Measurements from ENCODE around the gene PPP2R5C. TPM values are rescaled to one million over a fixed set of nuclear protein-coding genes. Genes with fewer than 3 reads are reported as not detected.

The PPP2R5C gene
- total RNA-seq, 1 experiment from 2014 or later = 89.9 TPM

- H3K27me3 Mint-ChIP-seq (ENCODE audit: low read depth) = peaks cover 4% of the 10 kb centered on the region
- H3K9me3 Mint-ChIP-seq = no peaks in the 10 kb centered on the region
- ChIA-PET POLR2A (interaction anchor here (0.6 kb wide), 1 partner anchor 549 kb away, joined by 3 read pairs; no protein-coding TSS in a partner anchor), CTCF (no interaction called here)
- TF ChIP-seq MYBL2 (CRISPR knock-in tag; IDR thresholded peaks at IDR 0.05) = no peak
- no peak for TF ChIP-seq HMGA2 (CRISPR knock-in tag; IDR thresholded peaks at IDR 0.05)
- TF ChIP-seq ATF2 (CRISPR knock-in tag; IDR thresholded peaks at IDR 0.05; ENCODE audit: borderline replicate concordance, low read depth) = no peak
- TF ChIP-seq ZNF121 (CRISPR knock-in tag; IDR thresholded peaks at IDR 0.05) = no peak
- no peak for TF ChIP-seq GRHL2 (CRISPR knock-in tag; IDR thresholded peaks at IDR 0.05; ENCODE audit: insufficient replicate concordance, severe bottlenecking)
- TF ChIP-seq CREB1 (CRISPR knock-in tag; IDR thresholded peaks at IDR 0.05) = no peak
- no peak for TF ChIP-seq IRF2 (CRISPR knock-in tag; IDR thresholded peaks at IDR 0.05; ENCODE audit: borderline replicate concordance, low read depth)
- no peak for TF ChIP-seq IRF1 (CRISPR knock-in tag; IDR thresholded peaks at IDR 0.05)
- no peak for TF ChIP-seq ERG (CRISPR knock-in tag; IDR thresholded peaks at IDR 0.05)
- TF ChIP-seq SOX15 (CRISPR knock-in tag; IDR thresholded peaks at IDR 0.05) = no peak
- no peak for TF ChIP-seq E2F1 (CRISPR knock-in tag; IDR thresholded peaks at IDR 0.05)
- TF ChIP-seq ELF4 (CRISPR knock-in tag; IDR thresholded peaks at IDR 0.05; ENCODE audit: low read depth) = no peak
- TF ChIP-seq AFF4 (CRISPR knock-in tag; IDR thresholded peaks at IDR 0.05; ENCODE audit: borderline replicate concordance) = no peak
- no peak for TF ChIP-seq MXD4 (CRISPR knock-in tag; IDR thresholded peaks at IDR 0.05; ENCODE audit: borderline replicate concordance)
- no peak for TF ChIP-seq ZNF317 (CRISPR knock-in tag; IDR thresholded peaks at IDR 0.05; ENCODE audit: borderline replicate concordance, low read depth)
- TF ChIP-seq, protein P1, sequence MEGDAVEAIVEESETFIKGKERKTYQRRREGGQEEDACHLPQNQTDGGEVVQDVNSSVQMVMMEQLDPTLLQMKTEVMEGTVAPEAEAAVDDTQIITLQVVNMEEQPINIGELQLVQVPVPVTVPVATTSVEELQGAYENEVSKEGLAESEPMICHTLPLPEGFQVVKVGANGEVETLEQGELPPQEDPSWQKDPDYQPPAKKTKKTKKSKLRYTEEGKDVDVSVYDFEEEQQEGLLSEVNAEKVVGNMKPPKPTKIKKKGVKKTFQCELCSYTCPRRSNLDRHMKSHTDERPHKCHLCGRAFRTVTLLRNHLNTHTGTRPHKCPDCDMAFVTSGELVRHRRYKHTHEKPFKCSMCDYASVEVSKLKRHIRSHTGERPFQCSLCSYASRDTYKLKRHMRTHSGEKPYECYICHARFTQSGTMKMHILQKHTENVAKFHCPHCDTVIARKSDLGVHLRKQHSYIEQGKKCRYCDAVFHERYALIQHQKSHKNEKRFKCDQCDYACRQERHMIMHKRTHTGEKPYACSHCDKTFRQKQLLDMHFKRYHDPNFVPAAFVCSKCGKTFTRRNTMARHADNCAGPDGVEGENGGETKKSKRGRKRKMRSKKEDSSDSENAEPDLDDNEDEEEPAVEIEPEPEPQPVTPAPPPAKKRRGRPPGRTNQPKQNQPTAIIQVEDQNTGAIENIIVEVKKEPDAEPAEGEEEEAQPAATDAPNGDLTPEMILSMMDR (IDR thresholded peaks at IDR 0.05) = no peak
- no peak for TF ChIP-seq SP1 (CRISPR knock-in tag; conservative IDR thresholded peaks at IDR 0.05)
- TF ChIP-seq FOXJ3 (CRISPR knock-in tag; IDR thresholded peaks at IDR 0.05; ENCODE audit: borderline replicate concordance) = no peak
- no peak overlapping the region for H3K4me3 Mint-ChIP-seq
- H3K4me1 Mint-ChIP-seq = no peaks in the 10 kb centered on the region
- H3K27ac Mint-ChIP-seq = no peak overlapping the region
- no peak for ATAC-seq
- DNase-seq (ENCODE audit: low spot score) = no peak
- no peaks in the 10 kb centered on the region for H3K36me3 Mint-ChIP-seq
Observed at GRCh38 chr14:101789222-101789621, 27.7 kb downstream of the PPP2R5C start.

Measured in WTC11 (cell line).